ENCODE results near the gene MAP3K21.

Gene MAP3K21

DNA sequence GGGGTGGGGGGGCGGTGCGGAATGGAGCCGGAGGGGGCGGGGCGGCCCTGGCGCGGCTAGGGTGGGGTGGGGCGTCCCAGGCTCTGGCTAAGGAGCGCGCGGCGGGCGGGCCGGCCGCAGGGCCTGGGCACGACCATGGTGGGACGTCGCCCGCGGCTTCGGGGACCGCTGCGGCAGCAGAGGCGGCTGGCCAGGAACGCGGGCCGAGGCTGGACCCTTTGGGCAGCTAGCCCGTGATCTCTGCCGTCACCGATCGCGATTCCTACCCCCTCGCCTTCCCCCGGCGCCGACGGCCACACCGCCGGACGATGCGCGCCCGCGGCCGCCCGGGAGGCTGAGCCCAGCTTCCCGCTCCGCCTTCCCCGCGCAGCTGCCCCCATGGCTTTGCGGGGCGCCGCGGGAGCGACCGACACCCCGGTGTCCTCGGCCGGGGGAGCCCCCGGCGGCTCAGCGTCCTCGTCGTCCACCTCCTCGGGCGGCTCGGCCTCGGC is at the start of gene MAP3K21:
Gene MAP3K21 (plus strand): TSS at position 74 of the 491 bp plus-strand sequence. CDS start 305 bp downstream, at position 379.
- DNase-seq (ENCODE audit: low read depth in 2 of 2) = no peak

DNA sequence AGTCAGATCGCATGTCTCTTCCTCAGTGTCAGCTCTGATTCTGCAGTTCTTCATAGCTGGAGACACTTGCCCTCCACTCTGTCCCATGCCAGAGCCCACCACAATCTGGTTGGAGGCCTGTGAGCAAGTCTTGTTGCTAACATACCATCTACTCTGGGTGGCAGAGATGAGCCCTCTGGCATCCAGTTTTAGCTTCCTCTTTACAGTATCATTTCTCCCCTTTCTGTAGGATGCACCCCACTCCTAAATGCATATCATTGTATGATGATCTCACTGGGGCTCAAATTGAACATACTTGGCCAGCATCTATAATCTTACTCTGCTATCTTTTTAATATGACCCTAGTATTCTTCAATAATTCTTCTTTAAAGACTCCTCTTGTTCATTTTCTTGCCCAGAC is 48.9 kb upstream of the MAP3K21 start:
- DNase-seq (ENCODE audit: low read depth in 2 of 2) = no peak

DNA sequence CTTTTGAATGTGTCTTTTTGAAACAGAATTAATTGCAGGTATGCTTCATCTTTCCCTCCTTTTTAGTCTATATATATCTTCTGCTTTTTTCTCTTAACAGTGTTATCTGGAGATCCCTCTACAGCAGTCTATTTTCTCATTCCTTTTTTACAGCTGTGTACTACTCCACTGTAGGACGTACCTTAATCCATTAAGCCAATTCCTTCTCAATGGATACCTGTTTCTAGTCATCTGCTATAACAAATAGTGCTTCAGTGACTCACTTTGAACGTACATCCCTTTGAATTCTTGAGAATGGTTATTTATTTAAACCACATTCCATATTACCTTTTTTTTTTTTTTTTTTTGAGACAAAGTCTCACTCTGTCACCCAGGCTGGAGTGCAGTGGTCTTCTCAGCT is 47.6 kb upstream of the MAP3K21 start:
- no peak for DNase-seq (ENCODE audit: low read depth in 2 of 2)

GRCh38 chr1:233281711-233282581 is 45.6 kb upstream of the MAP3K21 start:
- no peak for DNase-seq (ENCODE audit: low read depth in 2 of 2)

GRCh38 chr1:233282582-233282886 is 45.0 kb upstream of the MAP3K21 start:
- DNase-seq (ENCODE audit: low read depth in 2 of 2) = no peak

- no peak for DNase-seq (ENCODE audit: low read depth in 2 of 2)
Measured at GRCh38 chr1:233289676-233290075, 37.8 kb upstream of the MAP3K21 start.

- DNase-seq (ENCODE audit: low read depth in 2 of 2) = no peak
Measured at GRCh38 chr1:233290396-233291034, 37.0 kb upstream of the MAP3K21 start.

DNA sequence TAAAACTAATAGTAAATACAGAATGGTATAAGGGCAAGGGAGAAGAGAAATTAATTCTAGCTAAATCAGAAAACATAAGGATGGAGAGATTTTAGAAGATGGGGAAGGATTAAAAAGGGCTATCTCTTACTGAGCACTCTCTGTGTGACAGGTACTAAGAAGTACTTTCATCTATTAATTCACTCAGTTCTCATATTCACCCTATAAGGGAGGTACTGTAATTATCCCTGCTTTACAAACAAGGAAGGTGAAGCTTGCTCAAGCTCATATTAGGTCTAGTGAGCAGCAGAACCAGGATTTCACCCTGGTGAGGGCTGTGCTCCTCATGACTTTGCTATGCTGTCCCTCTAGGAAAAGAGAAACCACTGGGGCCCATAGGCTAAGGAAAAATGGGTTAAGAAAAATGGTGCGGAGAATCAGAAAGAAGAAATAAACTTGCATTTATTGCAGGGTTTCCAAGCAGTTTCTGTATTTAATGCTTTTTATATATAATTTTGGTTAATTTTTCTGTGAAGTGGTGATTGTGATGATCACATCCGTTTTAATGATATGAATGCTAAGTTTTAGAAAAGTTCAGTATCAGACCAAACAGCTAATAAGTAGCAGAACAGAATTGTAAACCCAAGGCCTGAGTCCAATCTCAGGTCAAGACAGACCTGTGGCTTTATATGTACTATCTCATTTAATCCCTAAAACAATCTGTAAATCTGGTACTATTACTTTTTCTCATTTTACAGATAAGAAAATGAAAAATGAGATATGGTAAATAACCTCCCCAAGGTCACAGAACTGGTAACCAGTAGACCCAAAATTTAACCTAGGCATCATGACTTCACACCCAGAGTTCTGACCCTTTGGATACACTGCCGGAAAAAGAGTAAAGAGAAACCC is 33.7 kb upstream of the MAP3K21 start:
- no peak for DNase-seq (ENCODE audit: low read depth in 2 of 2)

DNA sequence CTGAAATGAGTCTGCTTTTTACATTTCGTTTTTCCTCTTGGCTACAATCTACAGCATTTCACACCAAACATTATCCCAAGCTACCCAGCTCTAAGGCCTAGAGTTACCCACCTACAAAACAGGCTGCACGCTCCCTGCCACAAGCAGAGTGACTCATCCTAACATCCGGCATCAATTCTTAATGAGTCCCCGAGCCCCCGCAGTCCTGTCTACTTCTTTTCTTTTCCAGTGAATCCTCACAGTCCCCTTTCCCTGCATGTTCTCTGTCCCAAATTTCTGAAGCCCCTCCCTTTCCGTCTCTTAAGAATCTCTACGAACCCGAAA is 32.6 kb upstream of the MAP3K21 start:
- peak in 1 of 2 donors; percentile 12 for DNase-seq (ENCODE audit: low read depth in 2 of 2)

- peak; percentile 53 to 62 for DNase-seq (ENCODE audit: low read depth in 2 of 2)
Measured at GRCh38 chr1:233295237-233295974, 32.1 kb upstream of the MAP3K21 start, which contains the start of gene PCNX2. PCNX2 (minus strand) TSS chr1:233295725; CDS start chr1:233295478, 247 bp downstream.

DNA sequence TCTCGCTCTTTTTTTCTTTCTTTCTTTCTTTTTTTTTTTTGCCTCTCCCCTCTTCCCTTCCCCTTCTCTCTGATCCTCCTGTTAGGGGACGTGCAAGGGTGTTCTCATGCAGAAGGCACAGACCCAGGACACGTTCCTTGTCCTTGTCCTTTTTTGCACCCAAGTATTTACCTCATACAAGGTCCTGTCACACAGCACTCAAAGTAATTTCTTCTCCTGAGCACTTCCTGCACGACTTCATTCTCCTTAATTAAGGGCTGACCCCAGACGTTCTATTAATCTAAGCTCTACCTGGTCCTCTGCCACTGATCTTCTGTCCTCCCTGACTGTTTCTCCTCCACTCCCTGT is 31.6 kb upstream of the MAP3K21 start:
- no peak for DNase-seq (ENCODE audit: low read depth in 2 of 2)

- no peak for DNase-seq (ENCODE audit: low read depth in 2 of 2)
Measured at GRCh38 chr1:233299450-233299849, 28.1 kb upstream of the MAP3K21 start.

- no peak for DNase-seq (ENCODE audit: low read depth in 2 of 2)
Measured at GRCh38 chr1:233300326-233300725, 27.2 kb upstream of the MAP3K21 start.

DNA sequence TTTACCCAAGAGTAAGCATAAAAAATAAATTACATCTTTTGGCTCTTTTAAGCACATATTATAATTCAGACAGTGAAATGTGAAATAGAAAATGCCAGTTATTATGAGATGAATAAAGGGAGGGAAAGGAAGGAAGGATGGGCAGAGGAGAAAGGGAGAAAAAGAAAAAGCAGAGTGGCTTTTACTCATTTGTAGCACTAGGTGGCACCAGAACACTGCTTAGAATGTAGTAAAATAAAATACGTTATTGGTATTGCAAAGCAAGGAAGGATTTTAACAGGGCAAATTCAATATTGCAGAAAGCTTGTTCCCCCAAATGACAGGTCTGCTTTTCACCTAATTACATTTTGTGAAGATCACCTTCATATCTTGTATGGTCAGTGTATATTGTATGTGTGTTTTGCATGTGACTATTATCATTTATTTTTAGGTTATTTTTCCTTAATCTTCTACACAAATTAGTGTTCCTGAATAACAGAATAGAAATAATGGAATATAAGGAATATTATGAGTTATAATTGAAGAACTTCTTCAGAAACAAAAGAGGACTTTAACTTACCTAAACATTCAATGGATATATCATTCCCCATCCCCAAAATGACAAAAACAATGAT is 22.9 kb upstream of the MAP3K21 start:
- DNase-seq (ENCODE audit: low read depth in 2 of 2) = no peak

DNA sequence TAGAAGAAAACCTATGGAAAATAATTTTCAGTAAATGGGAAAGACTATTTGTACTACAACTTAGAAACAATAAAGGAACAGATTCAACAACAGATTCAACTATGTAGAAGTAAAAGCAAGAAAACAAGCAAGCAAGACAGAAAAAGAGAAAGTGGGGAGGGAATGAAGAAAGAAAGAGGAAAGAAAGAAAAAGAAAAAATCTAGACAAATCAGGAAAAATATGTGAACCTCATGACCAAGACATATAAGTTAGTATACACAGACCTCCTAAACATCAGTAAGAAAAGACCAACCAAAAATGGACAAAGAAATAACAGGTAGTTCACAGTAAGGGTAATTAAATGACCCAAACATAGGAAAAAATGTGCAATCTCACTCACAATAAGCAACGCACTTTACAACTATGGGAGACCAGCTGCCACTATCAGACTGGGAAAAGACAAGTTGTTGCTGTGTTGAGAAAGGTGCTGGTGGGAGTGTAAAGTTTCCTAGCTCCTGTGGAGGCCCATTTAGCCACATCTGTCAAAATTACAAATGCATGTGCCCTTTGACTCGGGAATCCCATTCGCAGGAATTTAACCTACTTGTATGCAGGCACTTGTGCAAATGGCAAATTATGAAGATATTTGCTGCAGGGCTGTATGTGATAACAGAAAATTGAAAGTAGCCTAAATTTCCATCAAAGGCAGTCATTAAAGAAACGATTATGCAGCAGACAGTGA is 13.9 kb upstream of the MAP3K21 start:
- DNase-seq (ENCODE audit: low read depth in 2 of 2) = no peak

- no peak for DNase-seq (ENCODE audit: low read depth in 2 of 2)
Measured at GRCh38 chr1:233315718-233316301, 11.7 kb upstream of the MAP3K21 start.

GRCh38 chr1:233316473-233316872 is 11.1 kb upstream of the MAP3K21 start:
- DNase-seq (ENCODE audit: low read depth in 2 of 2) = no peak

- no peak for DNase-seq (ENCODE audit: low read depth in 2 of 2)
Measured at GRCh38 chr1:233319272-233319671, 8.3 kb upstream of the MAP3K21 start.

DNA sequence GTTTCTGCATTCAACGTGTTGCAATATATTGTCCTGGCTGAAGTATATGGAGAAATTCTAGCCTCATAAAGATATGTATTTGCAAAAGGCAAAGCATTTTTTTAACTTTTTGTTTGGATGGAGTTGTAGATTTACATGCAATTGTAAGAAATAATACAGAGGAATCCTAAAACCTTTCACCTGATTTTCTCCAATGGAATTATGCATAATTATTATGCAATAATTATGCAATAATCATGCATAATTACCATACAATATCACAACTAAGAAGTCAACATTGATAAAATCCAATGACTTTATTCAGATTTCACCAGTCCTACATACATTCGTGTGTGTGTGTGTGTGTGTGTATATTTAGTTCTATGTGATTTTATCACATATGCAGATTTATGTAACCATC is 7.5 kb upstream of the MAP3K21 start:
- DNase-seq (ENCODE audit: low read depth in 2 of 2) = no peak

DNA sequence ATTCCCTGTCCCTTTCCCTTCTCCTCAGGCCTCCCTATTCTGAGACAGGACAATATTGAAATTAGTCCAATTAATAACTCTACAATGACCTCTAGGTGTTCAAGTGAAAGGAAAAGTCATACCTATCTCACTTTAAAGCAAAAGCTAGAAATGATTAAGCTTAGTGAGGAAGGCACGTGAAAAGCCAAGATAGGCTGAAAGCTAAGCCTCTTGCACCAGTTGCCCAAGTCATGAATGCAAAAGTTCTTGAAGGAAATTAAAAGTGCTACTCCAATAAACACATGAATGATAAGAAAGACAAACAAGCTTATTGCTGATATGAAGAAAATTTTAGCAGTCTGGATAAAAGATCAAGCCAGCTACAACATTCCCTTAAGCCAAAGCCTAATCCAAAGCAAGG is 3.8 kb upstream of the MAP3K21 start:
- DNase-seq (ENCODE audit: low read depth in 2 of 2) = no peak
